ENCODE data around the gene TENM3.

DNA sequence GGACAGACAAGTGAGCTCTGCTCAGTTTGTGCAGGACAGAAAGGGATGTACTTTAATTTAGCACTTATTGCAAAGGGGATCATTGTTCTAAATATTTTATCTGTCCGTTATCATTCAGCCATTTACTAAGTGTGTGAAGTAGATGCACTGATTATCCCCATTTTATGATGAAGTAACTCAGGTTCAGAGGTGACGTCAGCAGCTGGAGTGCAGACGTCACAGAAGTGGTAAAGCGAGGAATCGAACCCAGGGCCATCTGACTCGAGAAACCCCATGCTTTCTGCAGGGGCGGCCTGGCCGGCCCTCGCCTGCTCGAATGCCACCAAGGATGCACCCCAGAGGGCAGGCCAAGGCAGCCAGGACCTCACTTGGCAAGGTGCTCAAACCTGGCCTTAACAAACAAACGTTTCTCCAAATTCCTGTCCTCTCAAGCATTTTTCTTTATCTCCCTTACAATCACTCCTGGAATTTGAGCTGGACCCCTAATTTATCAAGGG lies 599.0 kb downstream of the TENM3 start:
- TF ChIP-seq ZNF138 (CRISPR knock-in tag; conservative IDR thresholded peaks at IDR 0.05) (no peak), ETV6 (CRISPR knock-in tag; IDR thresholded peaks at IDR 0.05) (no peak), ESRRA (CRISPR knock-in tag; IDR thresholded peaks at IDR 0.05; ENCODE audit: borderline replicate concordance) (no peak), CBFB (CRISPR knock-in tag; IDR thresholded peaks at IDR 0.05; ENCODE audit: low read depth) (no peak), FOXP1 (CRISPR knock-in tag; IDR thresholded peaks at IDR 0.05; ENCODE audit: borderline replicate concordance) (no peak)
- TF ChIP-seq, protein P1, sequence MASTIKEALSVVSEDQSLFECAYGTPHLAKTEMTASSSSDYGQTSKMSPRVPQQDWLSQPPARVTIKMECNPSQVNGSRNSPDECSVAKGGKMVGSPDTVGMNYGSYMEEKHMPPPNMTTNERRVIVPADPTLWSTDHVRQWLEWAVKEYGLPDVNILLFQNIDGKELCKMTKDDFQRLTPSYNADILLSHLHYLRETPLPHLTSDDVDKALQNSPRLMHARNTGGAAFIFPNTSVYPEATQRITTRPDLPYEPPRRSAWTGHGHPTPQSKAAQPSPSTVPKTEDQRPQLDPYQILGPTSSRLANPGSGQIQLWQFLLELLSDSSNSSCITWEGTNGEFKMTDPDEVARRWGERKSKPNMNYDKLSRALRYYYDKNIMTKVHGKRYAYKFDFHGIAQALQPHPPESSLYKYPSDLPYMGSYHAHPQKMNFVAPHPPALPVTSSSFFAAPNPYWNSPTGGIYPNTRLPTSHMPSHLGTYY (CRISPR knock-in tag; IDR thresholded peaks at IDR 0.05): no peak
- TF ChIP-seq, protein P2, sequence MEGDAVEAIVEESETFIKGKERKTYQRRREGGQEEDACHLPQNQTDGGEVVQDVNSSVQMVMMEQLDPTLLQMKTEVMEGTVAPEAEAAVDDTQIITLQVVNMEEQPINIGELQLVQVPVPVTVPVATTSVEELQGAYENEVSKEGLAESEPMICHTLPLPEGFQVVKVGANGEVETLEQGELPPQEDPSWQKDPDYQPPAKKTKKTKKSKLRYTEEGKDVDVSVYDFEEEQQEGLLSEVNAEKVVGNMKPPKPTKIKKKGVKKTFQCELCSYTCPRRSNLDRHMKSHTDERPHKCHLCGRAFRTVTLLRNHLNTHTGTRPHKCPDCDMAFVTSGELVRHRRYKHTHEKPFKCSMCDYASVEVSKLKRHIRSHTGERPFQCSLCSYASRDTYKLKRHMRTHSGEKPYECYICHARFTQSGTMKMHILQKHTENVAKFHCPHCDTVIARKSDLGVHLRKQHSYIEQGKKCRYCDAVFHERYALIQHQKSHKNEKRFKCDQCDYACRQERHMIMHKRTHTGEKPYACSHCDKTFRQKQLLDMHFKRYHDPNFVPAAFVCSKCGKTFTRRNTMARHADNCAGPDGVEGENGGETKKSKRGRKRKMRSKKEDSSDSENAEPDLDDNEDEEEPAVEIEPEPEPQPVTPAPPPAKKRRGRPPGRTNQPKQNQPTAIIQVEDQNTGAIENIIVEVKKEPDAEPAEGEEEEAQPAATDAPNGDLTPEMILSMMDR (IDR thresholded peaks at IDR 0.05): no peak
- TF ChIP-seq, protein P3, sequence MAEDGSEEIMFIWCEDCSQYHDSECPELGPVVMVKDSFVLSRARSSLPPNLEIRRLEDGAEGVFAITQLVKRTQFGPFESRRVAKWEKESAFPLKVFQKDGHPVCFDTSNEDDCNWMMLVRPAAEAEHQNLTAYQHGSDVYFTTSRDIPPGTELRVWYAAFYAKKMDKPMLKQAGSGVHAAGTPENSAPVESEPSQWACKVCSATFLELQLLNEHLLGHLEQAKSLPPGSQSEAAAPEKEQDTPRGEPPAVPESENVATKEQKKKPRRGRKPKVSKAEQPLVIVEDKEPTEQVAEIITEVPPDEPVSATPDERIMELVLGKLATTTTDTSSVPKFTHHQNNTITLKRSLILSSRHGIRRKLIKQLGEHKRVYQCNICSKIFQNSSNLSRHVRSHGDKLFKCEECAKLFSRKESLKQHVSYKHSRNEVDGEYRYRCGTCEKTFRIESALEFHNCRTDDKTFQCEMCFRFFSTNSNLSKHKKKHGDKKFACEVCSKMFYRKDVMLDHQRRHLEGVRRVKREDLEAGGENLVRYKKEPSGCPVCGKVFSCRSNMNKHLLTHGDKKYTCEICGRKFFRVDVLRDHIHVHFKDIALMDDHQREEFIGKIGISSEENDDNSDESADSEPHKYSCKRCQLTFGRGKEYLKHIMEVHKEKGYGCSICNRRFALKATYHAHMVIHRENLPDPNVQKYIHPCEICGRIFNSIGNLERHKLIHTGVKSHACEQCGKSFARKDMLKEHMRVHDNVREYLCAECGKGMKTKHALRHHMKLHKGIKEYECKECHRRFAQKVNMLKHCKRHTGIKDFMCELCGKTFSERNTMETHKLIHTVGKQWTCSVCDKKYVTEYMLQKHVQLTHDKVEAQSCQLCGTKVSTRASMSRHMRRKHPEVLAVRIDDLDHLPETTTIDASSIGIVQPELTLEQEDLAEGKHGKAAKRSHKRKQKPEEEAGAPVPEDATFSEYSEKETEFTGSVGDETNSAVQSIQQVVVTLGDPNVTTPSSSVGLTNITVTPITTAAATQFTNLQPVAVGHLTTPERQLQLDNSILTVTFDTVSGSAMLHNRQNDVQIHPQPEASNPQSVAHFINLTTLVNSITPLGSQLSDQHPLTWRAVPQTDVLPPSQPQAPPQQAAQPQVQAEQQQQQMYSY (CRISPR knock-in tag; IDR thresholded peaks at IDR 0.05): no peak
- TF ChIP-seq, protein P4, sequence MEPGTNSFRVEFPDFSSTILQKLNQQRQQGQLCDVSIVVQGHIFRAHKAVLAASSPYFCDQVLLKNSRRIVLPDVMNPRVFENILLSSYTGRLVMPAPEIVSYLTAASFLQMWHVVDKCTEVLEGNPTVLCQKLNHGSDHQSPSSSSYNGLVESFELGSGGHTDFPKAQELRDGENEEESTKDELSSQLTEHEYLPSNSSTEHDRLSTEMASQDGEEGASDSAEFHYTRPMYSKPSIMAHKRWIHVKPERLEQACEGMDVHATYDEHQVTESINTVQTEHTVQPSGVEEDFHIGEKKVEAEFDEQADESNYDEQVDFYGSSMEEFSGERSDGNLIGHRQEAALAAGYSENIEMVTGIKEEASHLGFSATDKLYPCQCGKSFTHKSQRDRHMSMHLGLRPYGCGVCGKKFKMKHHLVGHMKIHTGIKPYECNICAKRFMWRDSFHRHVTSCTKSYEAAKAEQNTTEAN (CRISPR knock-in tag; IDR thresholded peaks at IDR 0.05): no peak
